Endothelial cell of umbilical vein (primary cell): ENCODE measurements around the gene PCED1B. TPM values are rescaled to one million over a fixed set of nuclear protein-coding genes. Genes with fewer than 3 reads are reported as not detected.

Experiments used
- BruUV-seq: library from RNA; stranded (reverse); fragments of 400-500 nt; replicated peaks from 2 replicates; lab custom pipeline; 2021; lab: Mats Ljungman, UMichigan
- CTCF ChIA-PET: fragments of 300-600, 350-600 bp; sonication (Branson Sonifier 250); formaldehyde crosslinking; loops from one replicate; lab custom pipeline; 2021; ENCODE audit warnings: antibody characterized with exemption, inconsistent platforms; lab: Charles Lee
- POLR2A ChIA-PET: fragments of 300-600, 350-600 bp; sonication (Branson Sonifier 250); formaldehyde crosslinking; loops from one replicate; lab custom pipeline; 2021; ENCODE audit warnings: antibody characterized with exemption, inconsistent platforms; lab: Charles Lee
- DNase-seq: peaks from one replicate; pipeline ENCODE4 v3.0.0-alpha.2; 2011; ENCODE audit warnings: low read depth, low spot score
- FAIRE-seq: peaks from 2 replicates; lab custom pipeline; 2011; peaks lifted over from hg19 to GRCh38; lab: Jason Lieb, UNC
- H2AFZ ChIP-seq: 2 replicates; pipeline ENCODE4 v1.6.0; 2012; ENCODE audit warnings: low read depth, low read length, control low read depth, inconsistent platforms
- H3K27ac ChIP-seq: 2 replicates; pipeline ENCODE4 v1.5.1; 2011; ENCODE audit warnings: low read depth, mild to moderate bottlenecking, control low read depth, low read length, moderate library complexity; ENCODE audit not compliant: insufficient read depth
- H3K27me3 ChIP-seq, 2 experiments: 2 replicates each; pipeline versions ENCODE4 v1.6.0 to v1.6.1; 2011; ENCODE audit warnings: low read length in 2 of 2, mixed read lengths in 1 of 2; ENCODE audit not compliant: control insufficient read depth in 2 of 2, insufficient read depth in 2 of 2
- H3K36me3 ChIP-seq, 2 experiments: 2 replicates in 1 of 2; 3 replicates in 1 of 2; pipeline ENCODE4 v1.5.1; 2011; ENCODE audit warnings: low read length in 2 of 2, mild to moderate bottlenecking in 1 of 2, moderate library complexity in 1 of 2; ENCODE audit not compliant: control insufficient read depth in 2 of 2, insufficient read depth in 2 of 2; ENCODE audit errors: extremely low read depth in 1 of 2
- H3K4me1 ChIP-seq: 3 replicates; pipeline ENCODE4 v1.5.1; 2011; ENCODE audit warnings: mild to moderate bottlenecking, low read length; ENCODE audit not compliant: control insufficient read depth, insufficient read depth; ENCODE audit errors: extremely low read depth
- H3K4me2 ChIP-seq: 2 replicates; pipeline ENCODE4 v1.6.1; 2011; ENCODE audit warnings: low read length, control low read depth, mixed read lengths; ENCODE audit not compliant: insufficient read depth
- H3K4me3 ChIP-seq, 3 experiments: fragments of 200-600 bp in 1 of 3; sonication (generic), shearing (Covaris generic) in 1 of 3; replicated peaks in 1 of 3; 2 replicates each; pipeline ENCODE4 v1.5.1; 2011 to 2016; ENCODE audit warnings: control low read depth in 3 of 3, low read length in 3 of 3, mild to moderate bottlenecking in 2 of 3, inconsistent platforms in 1 of 3, low read depth in 1 of 3, moderate library complexity in 1 of 3; ENCODE audit not compliant: insufficient read depth in 1 of 3
- H3K79me2 ChIP-seq: 2 replicates; pipeline ENCODE4 v1.6.0; 2012; ENCODE audit warnings: low read length, inconsistent platforms; ENCODE audit not compliant: control insufficient read depth, insufficient read depth
- H3K9ac ChIP-seq: replicated peaks from 2 replicates; pipeline ENCODE3; 2011; ENCODE audit warnings: low read length, control low read depth; ENCODE audit not compliant: insufficient read depth; ENCODE audit errors: extremely low read depth
- H3K9me1 ChIP-seq: replicated peaks from 3 replicates; pipeline ENCODE4 v1.6.0; 2011; ENCODE audit warnings: mild to moderate bottlenecking, low read length; ENCODE audit not compliant: control insufficient read depth, insufficient read depth; ENCODE audit errors: extremely low read depth
- H3K9me3 ChIP-seq: replicated peaks from 2 replicates; pipeline ENCODE4 v1.5.1; 2012; ENCODE audit warnings: low read length, inconsistent platforms; ENCODE audit not compliant: control insufficient read depth, insufficient read depth
- H4K20me1 ChIP-seq: replicated peaks from 2 replicates; pipeline ENCODE3; 2011; ENCODE audit warnings: mild to moderate bottlenecking, low read length; ENCODE audit not compliant: control insufficient read depth, insufficient read depth; ENCODE audit errors: extremely low read depth
- CTCF ChIP-seq, 2 donors: IDR thresholded peaks; 1 replicate in 1 of 2; 2 replicates in 1 of 2; pipeline ENCODE4 v1.5.1; 2011; ENCODE audit warnings: low read length in 2 of 2, mild to moderate bottlenecking in 2 of 2, moderate library complexity in 2 of 2, control low read depth in 1 of 2, inconsistent platforms in 1 of 2, low read depth in 1 of 2; ENCODE audit not compliant: insufficient read depth in 1 of 2; ENCODE audit errors: extremely low read depth in 1 of 2
- EZH2 ChIP-seq: IDR thresholded peaks from 2 replicates; pipeline ENCODE4 v1.6.1; 2012; ENCODE audit warnings: borderline replicate concordance, low read depth, mild to moderate bottlenecking, moderate library complexity, low read length, inconsistent platforms; ENCODE audit not compliant: severe bottlenecking
- FOS ChIP-seq: IDR thresholded peaks from 2 replicates; pipeline ENCODE4 v1.6.1; 2011; ENCODE audit warnings: mild to moderate bottlenecking, low read length, moderate library complexity, borderline replicate concordance; ENCODE audit not compliant: insufficient read depth
- JUN ChIP-seq: IDR thresholded peaks from 2 replicates; pipeline ENCODE4 v1.6.1; 2011; ENCODE audit warnings: borderline replicate concordance, low read depth; ENCODE audit not compliant: insufficient read length, insufficient read depth
- MAX ChIP-seq: IDR thresholded peaks from 2 replicates; pipeline ENCODE4 v1.6.1; 2011; ENCODE audit not compliant: insufficient read depth, insufficient read length
- POLR2AphosphoS5 ChIP-seq: IDR thresholded peaks from 2 replicates; pipeline ENCODE4 v1.6.1; 2012; ENCODE audit warnings: low read depth, mild to moderate bottlenecking, control low read depth, low read length, moderate library complexity; ENCODE audit not compliant: insufficient read depth
- dilution Hi-C: fragments of 300-500 bp; cut with MboI; formaldehyde crosslinking; loops from one replicate; pipeline ENCODE4 v1.15.0; 2019; ENCODE audit warnings: low sequenced_read_pairs; ENCODE audit not compliant: extremely low pct_ligation_motif_present
- intact Hi-C: fragments of 100-400 bp; cut with micrococcal nuclease; formaldehyde crosslinking; loops from one replicate; pipeline ENCODE4 v1.10.0; 2022
- polyA plus RNA-seq, 4 experiments: library from polyadenylated mRNA; depleted of rRNA in 3 of 4; stranded (reverse) in 3 of 4; unstranded in 1 of 4; fragments of >200 nt; gene quantifications; 2 replicates each; pipeline versions ENCODE4 v1.2.1 to v1.2.3, GENCODE V29; 2011 to 2012; ENCODE audit warnings: missing spikeins in 1 of 4
- total RNA-seq: library from RNA; stranded (reverse); gene quantifications from 2 replicates; pipeline ENCODE4 v1.2.3, GENCODE V29; 2021

Gene PCED1B
- total and polyA plus RNA-seq, 2 donors (not counting 3 experiments of a cell fraction or from before 2014, with no cell fraction given): 1.7 to 2.6 TPM

- Histone ChIP-seq H3K9ac (no peak overlapping the region), H3K9me3 (no peaks in the 10 kb centered on the region), H3K4me1 (peaks cover 20% of the 10 kb centered on the region), H2AFZ (no peak overlapping the region), H3K9me1 (no peaks in the 10 kb centered on the region), H3K36me3 (no peaks in the 10 kb centered on the region), H4K20me1 (no peaks in the 10 kb centered on the region), H3K27me3 (peaks cover 0 to 4% of the 10 kb centered on the region in 2 experiments), H3K4me3 (no peak overlapping the region), H3K27ac (no peak overlapping the region), H3K4me2 (no peak overlapping the region), H3K79me2 (no peaks in the 10 kb centered on the region)
- DNase-seq (no peak), FAIRE-seq (no peak)
- TF ChIP-seq MAX (no peak), POLR2AphosphoS5 (no peak), FOS (no peak), EZH2 (no peak), JUN (no peak), CTCF (IDR thresholded peaks at IDR 0.05; ENCODE audit: extremely low read depth in 1 of 2, insufficient read depth in 1 of 2, low read depth in 1 of 2, low read length in 2 of 2) (no peak)
- intact Hi-C loops: no loop called here
- no TSS peak for BruUV-seq
- CTCF ChIA-PET: interaction anchor here (0.7 to 1.5 kb wide), 5 partner anchors 10 to 116 kb away, joined by 3 to 4 read pairs (median 3); no protein-coding TSS in a partner anchor
- dilution Hi-C loops: no loop called here
- POLR2A ChIA-PET: no interaction called here
Measured at GRCh38 chr12:47281667-47282171, 202.3 kb downstream of the PCED1B start.
